Adrenal gland (tissue), 12 donors: ENCODE measurements around the gene CATSPER3. TPM values are rescaled to one million over a fixed set of nuclear protein-coding genes. Genes with fewer than 3 reads are reported as not detected.

ENCODE experiments used
- DNase-seq, 7 donors: peaks; one replicate each; pipeline ENCODE4 v3.0.0-alpha.2; 2019 to 2020
- H3K27ac ChIP-seq, 5 donors: fragments of 200-600 bp; sonication (generic) in 4 of 5; 1 replicate in 3 of 5; 2 replicates in 2 of 5; pipeline versions ENCODE4 v1.5.1 to v1.8.0; 2016 to 2020; ENCODE audit warnings: mild to moderate bottlenecking in 1 of 5
- H3K27me3 ChIP-seq: fragments of 200-600 bp; 2 replicates; pipeline ENCODE4 v1.8.0; 2021
- H3K36me3 ChIP-seq, 2 donors: fragments of 200-600 bp; replicated peaks in 1 of 2; 1 replicate in 1 of 2; 2 replicates in 1 of 2; pipeline versions ENCODE4 v1.5.1 to v1.8.0; 2018 to 2022
- H3K4me1 ChIP-seq, 2 donors: fragments of 200-600 bp; replicated peaks in 1 of 2; 1 replicate in 1 of 2; 2 replicates in 1 of 2; pipeline versions ENCODE4 v1.5.1 to v1.8.0; 2018 to 2021
- H3K4me3 ChIP-seq, 4 donors: fragments of 200-600 bp; sonication (generic) in 3 of 4; one replicate each; pipeline ENCODE4 v1.5.1; 2016 to 2018
- H3K9me3 ChIP-seq, 3 donors: fragments of 200-600 bp; sonication (generic) in 1 of 3; replicated peaks in 1 of 3; 1 replicate in 2 of 3; 2 replicates in 1 of 3; pipeline versions ENCODE4 v1.5.1 to v1.8.0; 2016 to 2021
- CTCF ChIP-seq, 6 experiments: fragments of 450-650 bp in 4 of 6; fragments of 200-600 bp in 2 of 6; sonication (generic) in 1 of 6; IDR thresholded peaks; 1 replicate in 5 of 6; 2 replicates in 1 of 6; pipeline versions ENCODE4 v1.5.1 to v1.8.0; 2016 to 2021; ENCODE audit warnings: antibody characterized with exemption in 6 of 6, mild to moderate bottlenecking in 2 of 6, moderate library complexity in 1 of 6
- POLR2A ChIP-seq, 2 donors: fragments of 450-650 bp; IDR thresholded peaks; one replicate each; pipeline ENCODE4 v1.6.1; 2017; ENCODE audit warnings: antibody characterized with exemption in 2 of 2, mild to moderate bottlenecking in 2 of 2, moderate library complexity in 1 of 2
- WGBS, 4 donors: extraction: QIAGEN DNeasy Blood & Tissue Kit in 2 of 4; methylation state at CpG; one replicate each; pipeline versions ENCODE4 v1.1.5 to v1.1.7; 2013 to 2017; 5-methylcytosine and 5-hydroxymethylcytosine counted together
- intact Hi-C, 2 donors: fragments of 100-400 bp; cut with DNase I; formaldehyde crosslinking; loops; one replicate each; pipeline versions ENCODE4 v1.14.1 to v1.15.0; 2022 to 2023
- polyA plus RNA-seq, 3 donors: library from polyadenylated mRNA; stranded (reverse); fragments of 200-250 nt in 2 of 3; fragments of 350-450 nt in 1 of 3; fragmentation: Illumina TruSeq in 1 of 3; extraction: RNeasy Lipid Tissue Mini Kit (QIAGEN cat#74804) in 1 of 3; gene quantifications; one replicate each; pipeline ENCODE4 v1.2.3, GENCODE V29; 2013 to 2014
- total RNA-seq, 9 donors: library from RNA; depleted of rRNA in 4 of 9; stranded (reverse); fragments of >200 nt in 4 of 9; fragments of 120-200 nt in 1 of 9; fragmentation: NEBNext Ultra II Directional in 1 of 9; extraction: Animal tissue kit (Norgen Biotek cat#: 25700) in 1 of 9; gene quantifications; one replicate each; pipeline versions ENCODE4 v1.1.0 to v1.2.4, GENCODE V29; 2013 to 2023
- donor health status: healthy with polysubstance abuse.
- donor health status: Bipolar disorder and iron deficiency.
- donor health status: DM: yes; HTN: yes; CAD: no.
- donor health status: DM: no; HTN: no; CAD: no.
- donor health status: DM: no; HTN: no; CAD: no.
- donor health status: DM: yes; HTN: yes; CAD: no.

Gene CATSPER3
- total and polyA plus RNA-seq, 12 donors, result 0.28 to 2.7 (median 0.80) TPM; not detected in 2

GRCh38 chr5:135055396-135055795, 87.7 kb downstream of the CATSPER3 start:
- no peaks in the 10 kb centered on the region for H3K4me1 ChIP-seq
- DNase-seq, result no peak
- peaks cover 11% of the 10 kb centered on the region for H3K27me3 ChIP-seq
- intact Hi-C loops, result no loop called here
- no peak overlapping the region for H3K27ac ChIP-seq
- 33 to 81% (median 71%) methylated on average over 3 to 5 of the region's 5 CpGs for WGBS, 4 donors
- no peaks in the 10 kb centered on the region for H3K9me3 ChIP-seq
- no peak for TF ChIP-seq CTCF (IDR thresholded peaks at IDR 0.05)
- TF ChIP-seq POLR2A (IDR thresholded peaks at IDR 0.05), result no peak
- H3K4me3 ChIP-seq, result no peak overlapping the region
- H3K36me3 ChIP-seq, result no peaks in the 10 kb centered on the region

GRCh38 chr5:135056316-135057030, 88.8 kb downstream of the CATSPER3 start:
- TF ChIP-seq CTCF (IDR thresholded peaks at IDR 0.05) (no peak), POLR2A (IDR thresholded peaks at IDR 0.05) (no peak)
- Histone ChIP-seq H3K27me3 (peaks cover under 1% of the 10 kb centered on the region), H3K36me3 (no peaks in the 10 kb centered on the region), H3K9me3 (no peaks in the 10 kb centered on the region), H3K27ac (no peak overlapping the region), H3K4me3 (no peak overlapping the region), H3K4me1 (no peaks in the 10 kb centered on the region)
- DNase-seq, result no peak
- 75 to 83% (median 78%) methylated on average over 8 of the region's 8 CpGs for WGBS, 4 donors
- intact Hi-C loops, result no loop called here

GRCh38 chr5:135057233-135057632, 89.5 kb downstream of the CATSPER3 start:
- Histone ChIP-seq H3K9me3 (no peaks in the 10 kb centered on the region), H3K4me3 (no peak overlapping the region), H3K36me3 (no peaks in the 10 kb centered on the region), H3K4me1 (no peaks in the 10 kb centered on the region), H3K27ac (no peak overlapping the region), H3K27me3 (no peaks in the 10 kb centered on the region)
- 39 to 75% (median 62%) methylated on average over 2 of the region's 2 CpGs for WGBS, 4 donors
- intact Hi-C loops, result no loop called here
- no peak for DNase-seq
- no peak for TF ChIP-seq CTCF (IDR thresholded peaks at IDR 0.05)
- no peak for TF ChIP-seq POLR2A (IDR thresholded peaks at IDR 0.05)

GRCh38 chr5:135058331-135058732, 90.6 kb downstream of the CATSPER3 start:
- no peaks in the 10 kb centered on the region for H3K4me1 ChIP-seq
- H3K36me3 ChIP-seq, result no peaks in the 10 kb centered on the region
- no peaks in the 10 kb centered on the region for H3K9me3 ChIP-seq
- H3K4me3 ChIP-seq, result no peak overlapping the region
- 58 to 76% (median 65%) methylated on average over 8 of the region's 8 CpGs for WGBS, 4 donors
- intact Hi-C loops, result no loop called here
- no peak for DNase-seq
- TF ChIP-seq POLR2A (IDR thresholded peaks at IDR 0.05) (no peak), CTCF (IDR thresholded peaks at IDR 0.05) (no peak)
- H3K27me3 ChIP-seq, result no peaks in the 10 kb centered on the region
- H3K27ac ChIP-seq, result no peak overlapping the region
